CD4-positive, alpha-beta T cell treated with Interleukin-6 for 4 hours (primary cell): Measurements from ENCODE around the gene KDM1A.

Experiments used
- DNase-seq: peaks from one replicate; pipeline ENCODE4 v3.0.0-alpha.2; 2020; ENCODE audit warnings: mixed read lengths

Gene KDM1A

DNA sequence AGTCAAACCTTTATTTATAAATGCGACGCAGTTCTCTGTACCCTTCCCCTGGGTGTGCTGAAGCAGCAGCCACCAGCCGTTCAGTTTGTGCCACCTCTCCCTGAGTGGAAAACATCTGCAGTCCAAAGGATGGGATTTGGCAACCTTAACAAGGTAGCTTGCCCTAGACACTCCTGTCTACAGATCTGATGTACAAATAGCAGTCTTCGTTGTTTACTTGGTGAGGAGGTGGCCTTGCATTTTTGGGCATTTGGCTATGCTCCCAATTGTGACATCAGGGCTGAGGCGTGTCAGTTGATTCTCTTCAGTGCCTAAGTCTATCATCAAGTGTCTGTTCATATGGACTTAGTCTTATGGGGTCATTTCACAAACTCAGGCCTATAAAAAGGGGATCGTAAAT is 59.8 kb downstream of the KDM1A start:
- DNase-seq, result no peak

DNA sequence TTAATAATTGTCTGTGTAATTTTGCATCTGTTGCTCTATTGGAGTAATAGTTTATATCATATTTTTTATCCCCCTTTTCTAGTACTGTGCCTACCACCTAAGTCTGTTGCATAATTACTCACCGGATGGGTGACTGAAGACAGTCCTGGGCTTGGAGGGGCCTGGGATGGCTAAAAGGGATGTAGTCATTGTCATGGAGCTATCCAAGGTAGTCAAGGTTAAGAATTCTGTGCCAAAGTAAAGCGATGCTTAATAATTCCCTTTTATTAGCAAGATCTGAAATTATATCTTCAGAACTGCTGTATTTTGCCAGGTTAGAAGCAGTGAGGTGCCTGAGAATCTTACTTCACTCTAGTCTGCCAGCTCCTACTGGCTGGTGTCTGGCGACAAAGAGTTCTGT is 61.6 kb downstream of the KDM1A start:
- DNase-seq, result no peak

DNA sequence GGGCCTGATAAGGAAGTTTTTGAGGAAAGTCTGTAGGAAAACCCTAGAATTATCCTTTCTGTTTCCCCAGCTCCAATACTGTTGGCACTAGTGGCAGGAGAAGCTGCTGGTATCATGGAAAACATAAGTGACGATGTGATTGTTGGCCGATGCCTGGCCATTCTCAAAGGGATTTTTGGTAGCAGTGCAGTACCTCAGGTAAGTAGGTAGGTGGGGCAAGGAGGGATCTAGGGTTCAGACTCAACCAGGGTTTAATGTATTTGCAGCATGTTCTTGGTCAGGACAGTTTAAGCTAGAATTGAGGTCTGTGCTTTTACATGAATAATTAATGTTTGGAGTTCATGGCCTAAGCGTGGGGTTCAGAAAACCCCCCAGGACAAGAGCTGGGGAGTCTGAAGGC is 62.1 kb downstream of the KDM1A start:
- no peak for DNase-seq

DNA sequence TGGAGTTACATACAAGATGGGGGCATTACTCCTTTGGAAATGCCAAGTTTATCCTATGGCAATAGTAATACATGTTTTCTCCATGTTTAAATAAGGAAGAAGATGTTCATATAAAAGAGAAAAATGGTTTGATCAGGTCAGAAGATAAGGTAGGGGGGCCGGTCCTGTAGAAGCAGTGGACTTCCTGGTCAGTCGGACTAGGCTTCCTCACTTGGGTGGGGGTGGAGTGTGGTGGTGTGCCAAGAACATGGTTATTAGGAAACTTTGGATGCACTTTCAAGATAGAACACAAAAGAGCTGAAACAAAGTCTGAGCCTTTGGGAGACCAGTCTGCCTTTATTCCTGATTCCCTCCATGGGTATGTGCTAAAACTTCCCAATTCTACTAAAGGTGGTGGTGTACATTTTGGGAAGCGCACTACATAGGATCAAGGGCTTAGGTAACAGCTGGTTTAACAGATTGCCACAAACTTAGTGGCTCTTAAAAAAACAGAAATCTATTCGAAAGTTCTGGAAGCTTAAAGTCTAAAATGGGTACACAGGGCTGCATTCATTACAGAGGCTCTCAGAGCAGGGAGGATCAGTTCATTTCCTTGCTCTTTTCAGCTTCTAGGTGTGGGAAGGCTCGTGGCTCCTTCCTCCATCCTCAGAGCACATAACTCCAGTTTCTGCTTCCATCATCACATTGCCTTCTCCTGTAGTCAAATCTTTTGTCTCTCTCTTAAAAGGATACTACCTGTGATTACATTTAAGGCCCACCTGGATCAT is 64.6 kb downstream of the KDM1A start:
- no peak for DNase-seq

DNA sequence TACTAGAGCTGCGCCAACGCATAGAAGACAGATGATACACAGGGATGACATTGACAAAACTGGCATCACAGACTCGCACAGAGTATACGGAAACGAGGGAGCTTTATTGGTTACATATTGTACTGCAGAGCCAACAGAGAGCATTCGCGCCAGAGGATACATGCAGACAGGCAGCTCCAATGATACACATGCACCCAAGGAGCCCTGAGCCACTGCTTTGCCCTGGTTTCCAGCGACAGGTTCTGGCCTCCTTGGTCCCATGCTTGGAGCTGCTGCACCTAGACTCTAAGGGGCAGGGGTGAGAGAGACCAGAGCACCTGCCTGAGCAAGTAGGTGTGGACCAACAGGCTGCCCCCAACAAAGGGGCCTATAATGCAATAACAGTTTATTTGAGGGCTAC is 65.6 kb downstream of the KDM1A start:
- no peak for DNase-seq

DNA sequence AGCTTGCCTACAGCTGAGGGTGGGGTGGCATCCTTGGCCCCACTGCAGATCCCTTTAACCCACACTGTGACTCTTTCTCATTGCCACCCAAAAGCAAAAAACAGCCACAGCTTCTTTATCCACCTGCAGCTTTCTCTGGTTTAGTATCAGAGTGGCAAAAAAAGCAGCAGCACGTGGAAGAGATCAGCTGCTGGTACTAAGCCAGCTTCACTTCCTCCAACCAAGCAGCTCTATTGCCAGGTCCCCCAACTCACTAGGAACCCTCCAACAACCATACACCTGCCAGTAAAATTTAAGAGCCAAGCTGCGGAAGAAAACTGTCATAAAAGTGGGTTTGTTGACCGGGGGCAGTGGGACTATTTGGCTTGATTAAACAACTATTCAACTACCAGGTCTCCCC is 66.4 kb downstream of the KDM1A start:
- no peak for DNase-seq

DNA sequence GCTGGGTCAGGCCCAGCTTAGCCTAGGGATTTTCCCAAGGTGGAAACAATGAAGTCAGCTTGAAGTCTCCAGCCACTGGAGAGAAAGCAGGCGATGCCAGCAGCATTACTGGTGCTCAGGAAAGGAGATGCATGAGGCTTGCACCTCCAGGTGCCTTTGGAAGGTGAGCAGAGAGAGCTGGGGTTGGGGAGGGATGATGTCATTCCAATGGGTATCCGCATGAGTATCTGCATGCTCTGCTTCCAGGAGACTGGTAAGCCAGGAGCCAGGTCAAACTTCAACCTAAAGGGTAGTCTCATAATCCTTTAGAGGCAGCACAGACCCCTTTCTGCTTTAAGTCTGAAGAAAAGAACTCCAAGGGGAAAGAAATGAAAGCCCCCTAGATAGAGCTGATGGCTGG is 68.8 kb downstream of the KDM1A start:
- DNase-seq, result no peak

DNA sequence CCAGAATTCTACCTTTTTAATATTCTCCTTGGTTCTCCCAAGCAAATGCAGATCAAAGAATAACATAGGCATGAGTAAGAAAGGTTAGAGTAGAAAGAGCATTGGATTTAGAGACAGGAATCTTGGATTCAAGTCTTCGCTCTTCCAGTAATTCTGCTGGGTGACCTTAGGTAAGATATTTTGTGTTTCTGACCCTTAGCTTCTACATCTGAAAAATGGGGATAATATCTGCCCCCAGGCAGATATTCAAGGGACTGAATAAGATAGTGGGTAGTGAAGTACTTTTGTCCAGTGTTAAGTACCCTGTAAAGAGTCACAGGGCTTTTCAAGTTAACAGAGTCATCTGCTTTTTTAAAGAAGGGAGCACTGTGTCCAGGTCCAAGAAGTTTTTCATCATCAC is 70.8 kb downstream of the KDM1A start:
- DNase-seq, result no peak

DNA sequence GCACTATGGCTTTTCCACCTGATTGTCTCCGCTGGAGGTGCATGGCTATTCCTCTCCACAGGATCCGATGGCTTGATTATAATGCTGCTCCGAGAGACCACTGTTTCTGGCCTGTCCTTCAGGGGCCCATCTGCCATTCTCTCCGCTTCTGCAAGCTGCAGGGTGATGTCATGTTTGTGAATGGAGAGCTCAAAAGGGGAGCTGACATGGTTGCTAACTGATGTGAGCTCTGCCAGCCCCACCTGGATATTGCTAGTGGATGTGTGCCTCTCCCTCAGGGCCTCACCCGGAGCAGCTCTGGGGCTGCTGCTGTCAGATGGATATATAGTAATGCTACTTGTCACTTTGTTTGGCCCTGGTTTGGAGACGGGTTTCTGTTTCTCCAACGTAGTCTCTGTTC is 72.3 kb downstream of the KDM1A start:
- no peak for DNase-seq

DNA sequence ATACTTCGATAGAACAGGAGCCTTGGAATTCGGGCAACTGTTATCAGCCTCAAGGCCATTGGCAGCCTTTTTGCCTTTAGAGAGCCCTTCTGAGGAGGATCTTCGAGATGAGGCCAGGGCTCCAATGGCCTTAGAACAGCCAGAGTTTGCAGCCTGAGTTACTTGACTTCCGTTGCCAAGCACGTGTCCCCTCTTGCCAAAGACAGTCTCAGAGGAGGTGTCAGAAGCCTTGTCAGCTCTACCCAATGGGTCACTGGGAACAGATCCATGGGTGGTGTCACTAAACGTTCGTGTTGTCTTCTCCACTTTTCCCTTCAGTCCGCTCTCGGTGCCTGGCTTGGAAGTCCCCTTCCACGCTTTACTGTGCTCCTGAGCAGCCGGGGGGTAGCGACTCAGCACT is 73.2 kb downstream of the KDM1A start:
- DNase-seq, result no peak

DNA sequence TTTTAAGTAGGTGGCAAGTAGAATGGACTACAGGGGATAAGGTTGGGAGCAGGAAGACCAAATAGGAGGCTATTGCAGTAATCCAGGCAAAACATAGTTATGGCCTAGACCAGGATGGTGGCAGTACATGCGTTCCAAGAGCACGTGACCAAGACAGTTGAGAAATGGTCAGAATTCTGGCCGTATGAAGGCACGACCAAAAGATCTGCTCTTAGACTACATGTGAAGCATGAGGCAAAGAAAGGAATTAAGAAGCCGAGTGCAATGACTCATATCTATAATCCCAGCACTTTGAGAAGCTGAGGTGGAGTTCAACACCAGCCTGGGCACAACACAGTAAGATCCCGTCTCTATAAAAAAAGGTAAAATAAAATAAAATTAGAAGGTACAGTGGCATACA is 78.0 kb downstream of the KDM1A start:
- no peak for DNase-seq

DNA sequence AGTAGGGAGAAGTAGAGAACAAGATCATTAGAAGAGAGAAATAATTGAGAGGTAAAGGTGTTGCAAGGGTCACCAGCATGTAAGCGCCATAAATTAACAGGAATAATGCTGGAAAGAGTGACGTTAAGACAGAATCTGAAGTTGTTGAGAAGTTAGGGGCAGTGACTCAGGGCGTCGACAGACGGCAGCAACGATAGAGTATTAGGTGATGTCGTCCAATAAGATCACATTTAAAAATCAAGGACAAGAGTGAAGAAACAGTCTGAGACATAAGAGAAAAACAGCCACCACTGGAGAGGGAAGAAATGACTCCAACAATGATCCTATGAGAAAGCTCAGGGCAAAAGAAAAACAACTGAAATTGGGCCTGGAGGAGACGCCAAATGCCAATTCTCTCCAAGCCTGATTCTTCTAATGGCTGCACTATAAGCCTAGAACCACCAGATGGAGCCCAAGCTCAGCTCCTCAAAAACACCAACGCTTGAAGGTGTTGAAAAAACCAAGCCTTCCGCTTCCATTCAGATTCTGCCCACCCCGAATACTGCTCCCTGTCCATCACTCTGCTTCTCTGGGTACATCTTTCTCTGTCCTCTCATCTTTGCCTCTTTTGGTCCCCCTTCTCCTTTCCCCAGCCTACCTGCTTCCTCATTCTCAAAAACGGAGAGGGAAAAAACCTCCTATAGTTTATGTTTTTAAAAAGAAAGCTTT is 79.3 kb downstream of the KDM1A start:
- DNase-seq, result peak; percentile 72

DNA sequence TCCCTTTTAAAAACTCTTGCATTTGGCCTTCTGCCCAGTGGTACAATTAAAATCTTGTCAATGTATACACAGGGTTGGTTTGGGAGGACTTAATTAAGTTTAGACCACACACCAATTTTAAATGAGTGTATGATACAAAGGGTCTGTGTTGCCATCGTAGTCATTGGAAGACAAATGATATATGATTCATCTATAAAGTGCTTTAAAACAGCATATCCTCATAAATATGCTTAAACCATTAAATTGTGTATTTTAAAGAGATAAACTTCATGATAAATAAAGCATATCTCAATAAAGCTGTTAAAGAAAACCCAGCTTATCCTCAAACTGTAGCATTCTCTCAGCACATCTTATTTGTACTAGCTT is 79.9 kb downstream of the KDM1A start:
- DNase-seq, result no peak

DNA sequence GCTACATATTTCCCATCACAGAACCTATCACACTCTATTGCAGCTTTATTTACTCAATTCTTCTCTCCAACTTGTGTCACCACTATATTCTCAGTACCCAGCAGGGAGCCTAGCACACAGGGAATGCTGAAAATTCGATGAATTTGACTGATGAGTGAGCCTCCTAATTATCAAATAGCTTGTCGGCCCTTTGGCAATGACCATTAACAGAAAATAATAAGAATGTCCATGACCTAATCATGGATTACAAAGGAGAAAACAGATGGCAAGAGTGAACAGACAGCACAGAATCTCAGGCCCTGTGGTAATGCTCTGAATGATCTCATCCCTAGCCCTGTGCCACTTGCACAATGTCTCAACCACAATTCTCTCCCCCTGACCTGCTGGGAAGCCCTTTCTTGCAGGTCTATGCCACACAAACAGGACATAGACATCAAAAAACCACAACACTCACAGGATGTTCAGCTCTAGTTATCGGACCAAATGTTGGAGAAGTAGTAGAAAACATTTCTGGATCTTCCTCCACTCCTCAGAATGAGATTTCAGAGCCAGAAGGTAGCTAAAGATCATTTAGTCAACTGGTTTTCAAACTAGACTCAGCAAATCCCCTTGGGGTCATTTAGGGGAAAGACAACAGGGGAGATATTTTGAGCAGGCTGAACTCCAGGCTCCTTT is 80.9 kb downstream of the KDM1A start:
- peak; percentile 58 for DNase-seq

DNA sequence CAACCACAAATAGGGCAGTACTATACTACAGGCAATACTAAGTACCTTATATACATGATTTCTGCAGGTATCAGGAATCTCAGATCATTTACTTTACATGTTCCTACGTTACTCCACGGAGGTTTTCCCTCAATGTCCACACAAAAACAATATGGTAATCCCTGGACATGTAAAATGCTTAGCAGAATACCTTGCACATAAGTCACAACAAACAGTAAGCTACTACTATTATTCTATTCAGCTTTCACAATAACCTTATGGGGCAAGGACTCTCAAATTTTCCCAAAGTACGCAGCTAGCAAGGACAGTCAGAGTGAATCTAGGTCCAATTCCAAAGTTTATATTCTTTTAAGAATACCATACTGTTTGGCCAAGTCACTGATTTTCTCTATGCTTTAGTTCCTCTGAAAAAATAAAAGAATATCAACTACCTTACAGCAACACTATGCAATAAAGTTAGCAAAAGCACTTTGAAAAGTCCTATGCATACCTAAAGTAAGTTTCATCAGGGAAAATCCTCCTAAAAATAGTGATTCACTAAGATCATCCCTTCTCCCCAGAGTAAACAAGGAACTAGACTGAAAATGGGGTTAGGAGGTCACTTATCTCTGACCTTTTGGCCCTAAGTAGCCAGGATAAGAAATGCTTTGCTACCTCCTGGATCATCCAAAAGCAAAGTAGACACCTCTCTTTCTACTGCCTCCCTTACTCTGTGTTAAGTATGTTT is 82.0 kb downstream of the KDM1A start:
- DNase-seq, result no peak

DNA sequence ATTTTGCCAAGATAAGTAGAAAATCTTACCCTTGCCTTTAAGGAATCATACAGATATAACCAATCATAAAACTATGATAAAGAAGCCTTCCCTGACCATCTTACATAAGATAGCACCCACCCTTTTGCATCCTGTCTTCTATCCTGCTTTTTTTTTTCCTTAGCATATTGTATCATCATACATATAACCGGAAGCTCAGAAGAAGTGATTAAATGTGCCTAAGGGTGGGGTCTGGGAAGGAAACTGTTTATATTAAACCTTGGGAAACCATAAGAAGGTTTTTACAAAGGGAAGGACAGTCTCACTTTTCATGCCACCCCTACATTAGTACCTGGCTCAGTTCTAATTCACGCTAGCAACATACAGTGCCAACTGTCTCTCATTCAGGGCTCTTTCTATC is 82.6 kb downstream of the KDM1A start:
- no peak for DNase-seq

DNA sequence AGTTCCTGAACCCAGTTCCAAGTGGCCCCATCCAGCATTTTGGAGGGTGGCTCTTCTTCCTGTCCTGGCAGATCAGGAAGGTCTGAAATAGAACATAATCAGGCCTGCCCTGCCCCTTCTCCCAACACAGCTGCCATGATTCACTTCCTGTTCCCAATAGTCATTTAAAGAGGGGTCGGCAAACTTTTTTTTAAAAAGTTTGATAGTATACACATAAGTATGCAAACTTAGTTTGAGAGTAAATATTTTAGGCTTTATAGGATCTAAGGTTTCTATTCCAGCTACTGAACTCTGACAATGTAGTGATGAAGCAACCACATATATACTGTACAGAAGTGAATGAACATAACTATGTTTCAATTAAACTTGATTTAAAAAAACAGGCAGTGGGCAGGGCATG is 83.0 kb downstream of the KDM1A start:
- DNase-seq, result no peak

DNA sequence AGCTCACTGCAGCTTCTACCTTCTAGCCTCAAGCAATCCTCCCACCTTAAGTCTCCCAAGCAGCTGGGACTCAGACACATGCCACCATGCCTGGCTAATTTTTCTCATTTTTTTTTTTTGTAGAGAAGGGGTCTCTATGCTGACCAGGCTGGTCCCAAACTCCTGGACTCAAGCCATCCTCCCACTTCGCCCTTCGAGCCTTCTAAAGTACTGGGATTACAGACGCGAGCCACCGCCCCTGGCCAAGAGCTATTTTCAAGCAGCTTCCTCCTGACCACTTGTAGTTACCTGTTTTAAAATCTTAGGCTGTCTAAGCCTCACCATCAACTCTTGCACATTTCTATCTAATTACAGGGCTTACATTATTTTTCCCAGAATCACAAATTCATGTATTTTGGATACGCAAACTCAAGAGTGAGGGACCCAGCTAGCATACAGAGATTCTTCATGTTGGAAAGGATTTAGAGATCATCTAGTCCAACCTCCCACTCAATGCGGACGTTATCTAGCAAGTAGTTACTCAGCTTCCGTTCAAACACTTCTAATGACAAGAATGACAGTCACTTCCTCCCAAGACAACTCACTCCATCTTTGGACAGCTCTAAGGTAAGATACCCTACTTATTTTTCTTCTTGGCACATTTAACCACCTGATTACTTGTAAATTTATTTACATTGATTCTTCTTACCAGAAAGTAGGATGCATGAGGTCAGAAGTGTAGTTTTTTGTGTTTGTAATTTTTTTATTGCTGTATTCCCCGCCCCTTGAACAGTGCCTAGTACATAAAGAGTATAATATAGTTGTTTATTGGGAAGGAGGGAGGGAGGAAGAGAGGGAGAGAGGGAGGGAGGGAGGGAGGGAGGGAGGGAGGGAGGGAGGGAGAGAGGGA is 84.0 kb downstream of the KDM1A start:
- peak; percentile 41 for DNase-seq

DNA sequence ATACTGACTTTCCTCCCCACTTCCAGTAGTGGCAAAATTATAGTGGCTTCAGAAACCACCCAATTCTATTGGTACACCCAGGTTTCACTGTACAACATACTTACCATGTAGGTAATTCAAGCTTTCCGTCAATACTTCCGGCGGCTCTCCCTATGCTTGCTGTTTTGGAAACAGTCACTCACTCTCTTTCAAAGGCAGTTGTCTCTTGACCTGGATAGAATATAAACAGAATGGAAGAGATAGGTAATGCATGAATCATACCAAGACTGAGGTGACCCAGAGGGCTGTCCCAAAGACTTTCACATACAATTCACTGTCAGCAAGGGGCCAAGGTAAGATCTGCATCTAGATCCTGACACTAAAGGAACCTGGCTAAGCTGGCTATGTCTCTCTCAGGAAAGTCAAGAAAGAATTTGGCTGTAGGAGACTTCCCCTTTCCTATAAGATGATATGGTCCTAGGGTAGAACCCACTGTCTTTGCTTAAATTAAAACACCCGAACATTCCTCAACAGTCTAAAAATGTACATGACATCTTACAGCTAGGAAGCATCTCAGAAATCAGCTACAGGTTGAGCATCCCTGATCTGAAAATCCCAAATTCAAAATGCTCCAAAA is 89.8 kb downstream of the KDM1A start:
- peak; percentile 35 for DNase-seq

DNA sequence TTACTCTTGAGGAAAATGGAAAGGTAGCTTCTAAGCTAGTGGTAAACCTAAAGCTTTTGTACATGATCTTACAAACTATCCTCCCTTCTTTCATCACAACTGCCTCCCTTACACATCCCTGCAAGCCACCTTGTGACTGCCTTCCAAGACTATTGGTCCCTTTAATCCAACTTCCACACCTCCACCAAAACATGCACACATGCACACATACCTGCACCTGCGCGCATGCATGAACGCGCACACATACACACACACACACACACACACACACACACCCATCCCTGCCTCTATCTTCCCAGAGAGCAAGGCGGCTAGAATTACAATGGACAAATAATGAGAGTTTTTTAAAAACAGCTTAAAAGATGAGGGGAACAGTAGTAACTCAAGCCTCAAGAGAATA is 91.1 kb downstream of the KDM1A start:
- no peak for DNase-seq

DNA sequence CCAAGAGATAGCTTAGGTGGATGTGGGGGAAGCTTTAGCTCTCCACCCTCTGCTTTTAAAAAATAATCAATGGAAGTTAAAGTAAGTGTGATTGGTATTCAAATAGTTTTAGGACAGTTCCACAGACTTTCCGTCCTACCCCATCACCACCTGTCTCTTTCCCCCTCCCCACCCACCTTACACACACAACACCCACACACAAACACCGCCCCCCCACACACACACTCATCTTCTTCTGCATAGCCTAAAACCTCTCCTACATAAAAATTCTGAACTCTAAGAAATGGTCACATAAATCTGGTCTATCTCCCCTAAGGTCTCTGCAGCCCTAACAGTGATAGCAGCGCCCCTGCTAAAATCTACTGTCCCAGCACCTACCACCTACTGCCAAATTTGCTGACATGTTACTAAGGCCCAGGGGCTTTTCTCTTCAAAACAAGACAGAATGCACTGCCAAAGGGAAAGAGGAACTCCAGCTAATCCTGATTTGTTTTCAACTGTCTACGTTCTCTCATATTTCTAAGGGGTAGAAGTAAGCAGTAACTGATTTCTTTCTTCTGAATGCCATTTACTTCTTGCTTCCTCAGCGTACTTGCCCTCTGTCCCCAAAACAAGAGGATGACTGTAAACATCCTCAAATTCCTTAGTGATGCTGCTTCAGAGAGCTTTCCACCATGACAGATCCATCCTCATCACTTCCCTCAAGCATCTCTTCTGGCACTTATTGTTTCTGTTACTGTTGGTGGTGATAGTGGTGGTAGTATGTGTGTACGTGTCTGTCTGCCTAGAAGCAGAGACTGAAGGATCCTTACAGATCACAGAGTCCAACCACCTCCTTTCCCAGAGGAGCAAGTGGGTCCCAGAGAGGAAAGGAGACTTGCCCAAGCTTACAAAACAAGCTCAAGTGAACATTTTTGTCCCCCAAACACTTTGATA is 92.6 kb downstream of the KDM1A start:
- DNase-seq, result no peak
